Trophoblast cell (in vitro differentiated cells and primary cell): Measurements from ENCODE around the gene HOXB3.
A peak's percentile ranks its signal among the peaks of the same experiment; 100 is the strongest.

ENCODE experiments used
- DNase-seq, 2 donors: peaks; one replicate each; pipeline ENCODE4 v3.0.0-alpha.2; 2016
- H2AFZ ChIP-seq: 2 replicates; pipeline ENCODE4 v1.6.1; 2013; ENCODE audit warnings: low read length, moderate library complexity, mild to moderate bottlenecking; ENCODE audit not compliant: insufficient read depth, poor library complexity
- H2AK5ac ChIP-seq: 2 replicates; pipeline ENCODE4 v1.6.1; 2013; ENCODE audit warnings: mild to moderate bottlenecking, low read length
- H2BK120ac ChIP-seq: 2 replicates; pipeline ENCODE4 v1.6.1; 2013; ENCODE audit warnings: low read length, mild to moderate bottlenecking, moderate library complexity; ENCODE audit not compliant: insufficient read depth, poor library complexity
- H2BK12ac ChIP-seq: 2 replicates; pipeline ENCODE4 v1.6.1; 2013; ENCODE audit warnings: mild to moderate bottlenecking, low read length, moderate library complexity
- H2BK5ac ChIP-seq: 2 replicates; pipeline ENCODE4 v1.6.1; 2013; ENCODE audit warnings: low read length, low read depth, moderate library complexity, mild to moderate bottlenecking; ENCODE audit not compliant: poor library complexity
- H3K14ac ChIP-seq: 2 replicates; pipeline ENCODE4 v1.6.1; 2013; ENCODE audit warnings: mild to moderate bottlenecking, low read length
- H3K18ac ChIP-seq: 2 replicates; pipeline ENCODE4 v1.6.1; 2013; ENCODE audit warnings: mild to moderate bottlenecking, low read length
- H3K23ac ChIP-seq: 2 replicates; pipeline ENCODE4 v1.6.1; 2013; ENCODE audit warnings: low read length
- H3K27ac ChIP-seq: 2 replicates; pipeline ENCODE4 v1.5.1; 2013; ENCODE audit warnings: low read depth, mild to moderate bottlenecking, inconsistent platforms, low read length, moderate library complexity
- H3K27me3 ChIP-seq: 2 replicates; pipeline ENCODE4 v1.6.1; 2013; ENCODE audit warnings: inconsistent platforms, mild to moderate bottlenecking, low read length, moderate library complexity; ENCODE audit not compliant: insufficient read depth
- H3K36me3 ChIP-seq, 2 experiments: 1 replicate in 1 of 2; 2 replicates in 1 of 2; pipeline ENCODE4 v1.6.1; 2013; ENCODE audit warnings: low read length in 2 of 2, mild to moderate bottlenecking in 2 of 2, moderate library complexity in 1 of 2; ENCODE audit not compliant: insufficient read depth in 2 of 2, control insufficient read depth in 1 of 2
- H3K4ac ChIP-seq: 2 replicates; pipeline ENCODE4 v1.6.1; 2013; ENCODE audit warnings: low read depth, mild to moderate bottlenecking, low read length, moderate library complexity
- H3K4me1 ChIP-seq, 2 experiments: 1 replicate in 1 of 2; 2 replicates in 1 of 2; pipeline ENCODE4 v1.6.1; 2013; ENCODE audit warnings: low read length in 2 of 2, mild to moderate bottlenecking in 2 of 2, moderate library complexity in 1 of 2; ENCODE audit not compliant: insufficient read depth in 2 of 2, control insufficient read depth in 1 of 2
- H3K4me2 ChIP-seq: 2 replicates; pipeline ENCODE4 v1.6.1; 2013; ENCODE audit warnings: inconsistent platforms, mild to moderate bottlenecking, low read length, moderate library complexity
- H3K4me3 ChIP-seq: 2 replicates; pipeline ENCODE4 v1.5.1; 2013; ENCODE audit warnings: mild to moderate bottlenecking, low read depth, low read length, inconsistent platforms
- H3K79me1 ChIP-seq: one replicate; pipeline ENCODE4 v1.6.1; 2013; ENCODE audit warnings: low read length
- H3K79me2 ChIP-seq: 2 replicates; pipeline ENCODE4 v1.6.1; 2013; ENCODE audit warnings: low read length, mild to moderate bottlenecking; ENCODE audit not compliant: control insufficient read depth, insufficient read depth, poor library complexity
- H3K9ac ChIP-seq: 2 replicates; pipeline ENCODE4 v1.6.1; 2013; ENCODE audit warnings: mild to moderate bottlenecking, low read length
- H3K9me3 ChIP-seq: 2 replicates; pipeline ENCODE4 v1.6.1; 2013; ENCODE audit warnings: low read depth, mild to moderate bottlenecking, control low read depth, inconsistent platforms, low read length; ENCODE audit not compliant: insufficient read depth
- H4K12ac ChIP-seq: 2 replicates; pipeline ENCODE4 v1.6.1; 2013; ENCODE audit warnings: low read depth, mild to moderate bottlenecking, low read length, moderate library complexity
- H4K8ac ChIP-seq: 2 replicates; pipeline ENCODE4 v1.6.1; 2013; ENCODE audit warnings: low read depth, mild to moderate bottlenecking, low read length, moderate library complexity
- H4K91ac ChIP-seq: one replicate; pipeline ENCODE4 v1.6.1; 2013; ENCODE audit warnings: low read depth, mild to moderate bottlenecking, low read length, moderate library complexity
- WGBS: extraction: QIAGEN DNeasy Blood & Tissue Kit; methylation state at CpG from one replicate; pipeline ENCODE4 v1.1.7; 2013; ENCODE audit warnings: missing lambda C conversion rate; ENCODE audit not compliant: insufficient read length, insufficient coverage; ENCODE audit errors: extremely low coverage; 5-methylcytosine and 5-hydroxymethylcytosine counted together

Gene HOXB3

DNA sequence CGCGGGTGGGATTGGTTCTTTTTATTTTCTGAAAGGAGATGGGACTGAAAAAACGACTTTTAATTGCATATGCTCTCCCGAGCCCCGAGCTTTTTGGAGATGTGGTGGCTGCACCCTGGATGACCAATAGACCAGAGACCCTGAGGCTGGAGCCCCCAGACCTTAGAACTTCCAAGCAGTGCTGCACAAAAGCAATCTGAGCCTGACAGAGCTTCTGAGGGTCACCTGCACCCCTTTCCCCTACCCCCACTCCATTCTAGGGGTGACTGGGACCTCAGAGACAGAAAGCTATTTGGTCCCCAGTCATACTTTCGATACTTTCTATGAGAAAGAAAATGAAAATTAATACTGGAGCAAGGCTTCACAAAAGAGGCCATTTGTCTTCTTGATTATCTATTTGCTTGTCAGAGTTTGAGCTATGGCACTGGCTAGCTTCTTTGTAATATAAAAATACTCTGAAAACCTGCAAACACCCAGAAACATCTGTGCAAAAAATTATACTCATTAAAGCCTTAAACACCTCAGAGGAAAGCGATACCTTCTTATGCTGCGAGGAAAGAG is 15.5 kb downstream of the HOXB3 start:
- no peak for DNase-seq
- Histone ChIP-seq H3K27me3 (no peaks in the 10 kb centered on the region), H4K91ac (no peak overlapping the region), H3K4ac (no peak overlapping the region), H3K4me3 (no peak overlapping the region), H3K36me3 (peaks cover 5 to 6% of the 10 kb centered on the region in 2 experiments), H3K79me1 (peaks cover 28% of the 10 kb centered on the region), H3K23ac (no peak overlapping the region), H2AFZ (no peak overlapping the region), H3K14ac (no peak overlapping the region), H3K4me2 (no peak overlapping the region), H3K79me2 (peaks cover 8% of the 10 kb centered on the region), H4K12ac (no peak overlapping the region), H3K9ac (no peak overlapping the region), H4K8ac (no peak overlapping the region), H2BK120ac (no peak overlapping the region), H2BK12ac (no peak overlapping the region), H2BK5ac (no peak overlapping the region), H3K18ac (no peak overlapping the region), H3K4me1 (peaks cover 34 to 53% of the 10 kb centered on the region in 2 experiments), H3K27ac (no peak overlapping the region), H3K9me3 (no peaks in the 10 kb centered on the region), H2AK5ac (no peak overlapping the region)
- no CpG with 5 or more reads among the region's 8 CpGs for WGBS

DNA sequence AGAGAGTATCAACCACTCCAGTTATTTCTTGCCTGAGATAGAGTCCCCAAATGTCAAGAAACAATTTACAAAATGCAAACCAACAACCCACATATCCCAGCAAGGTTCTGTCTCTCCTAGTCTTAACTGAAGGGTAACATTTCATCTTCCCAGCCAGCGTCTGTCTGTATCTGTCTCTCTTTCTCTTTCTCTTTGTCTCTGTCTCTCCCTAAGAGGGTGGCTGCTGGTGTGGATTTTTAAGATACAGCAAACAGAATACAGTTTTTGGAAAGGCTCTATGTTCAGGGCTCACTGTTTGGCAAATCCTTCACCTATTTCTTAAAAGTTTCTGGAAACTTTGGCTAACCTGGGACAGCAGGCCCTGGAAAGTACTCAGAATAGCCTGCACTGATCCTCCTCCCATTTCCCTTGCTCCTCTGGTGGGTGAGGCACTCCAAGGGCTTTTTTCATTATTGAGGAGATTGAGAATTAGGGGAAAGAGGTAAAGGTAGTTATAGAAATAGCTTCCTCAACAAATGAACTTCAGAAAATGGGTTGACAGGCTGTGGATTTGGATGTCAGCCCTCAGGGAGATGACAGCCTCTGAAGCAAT is 18.1 kb downstream of the HOXB3 start:
- Histone ChIP-seq H3K4me1 (peaks cover 24 to 46% of the 10 kb centered on the region in 2 experiments), H3K27ac (no peak overlapping the region), H3K18ac (no peak overlapping the region), H3K4me3 (no peak overlapping the region), H3K9ac (no peak overlapping the region), H3K23ac (no peak overlapping the region), H3K79me1 (peaks cover 16% of the 10 kb centered on the region), H2AK5ac (peak overlapping the region; percentile 37), H4K91ac (peak overlapping the region; percentile 42), H3K27me3 (peaks cover 2% of the 10 kb centered on the region), H2AFZ (no peak overlapping the region), H3K4me2 (no peak overlapping the region), H2BK120ac (no peak overlapping the region), H4K8ac (no peak overlapping the region), H2BK12ac (peak overlapping the region; percentile 86), H4K12ac (no peak overlapping the region), H3K14ac (peak overlapping the region; percentile 85), H3K36me3 (peaks cover 5 to 6% of the 10 kb centered on the region in 2 experiments), H3K79me2 (no peaks in the 10 kb centered on the region), H2BK5ac (no peak overlapping the region), H3K4ac (no peak overlapping the region), H3K9me3 (no peaks in the 10 kb centered on the region)
- DNase-seq = no peak
- WGBS = no CpG with 5 or more reads among the region's 1 CpG

DNA sequence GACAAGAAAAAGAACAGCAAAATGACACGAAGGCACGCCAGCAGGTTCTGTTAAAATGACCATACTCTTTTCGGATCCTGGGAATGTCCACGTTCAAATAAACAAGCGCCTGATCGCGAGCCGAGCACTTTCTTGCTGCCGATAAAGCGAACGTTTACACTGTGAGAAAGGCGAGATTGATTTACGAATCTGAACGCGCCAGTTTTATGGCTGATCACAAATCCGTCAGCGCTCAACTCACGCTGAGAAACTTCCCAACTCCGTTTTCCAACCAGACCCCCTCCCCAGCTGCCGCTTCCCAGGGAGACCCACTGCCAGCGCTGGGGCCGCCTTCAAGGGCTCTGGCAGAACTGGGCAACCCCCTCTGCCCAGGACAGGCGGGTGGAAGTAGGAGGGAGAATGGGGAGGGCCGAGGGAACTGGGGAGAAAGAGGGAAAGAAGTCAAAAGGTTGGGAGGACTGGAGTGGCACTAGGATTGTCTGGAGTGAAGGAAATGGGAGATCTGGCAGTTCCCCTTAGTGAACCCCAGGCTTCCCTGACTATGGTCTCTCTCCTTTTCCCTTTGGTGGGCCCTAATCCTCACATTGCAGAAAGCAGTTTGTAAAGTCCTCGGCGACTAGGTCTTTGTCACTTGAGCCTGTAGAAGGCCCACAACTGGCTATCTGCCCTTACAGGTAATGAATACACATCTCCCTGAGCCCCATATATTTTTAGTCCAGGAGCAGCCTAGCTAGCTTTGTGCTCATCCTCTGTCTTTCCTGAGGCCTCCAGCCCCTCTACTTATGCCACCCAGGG is 18.8 kb downstream of the HOXB3 start:
- H2BK120ac ChIP-seq = peak overlapping the region; percentile 81
- no peak overlapping the region for H3K23ac ChIP-seq
- peaks cover 23 to 44% of the 10 kb centered on the region in 2 experiments for H3K4me1 ChIP-seq
- H3K14ac ChIP-seq = peak overlapping the region; percentile 85
- H4K91ac ChIP-seq = peak overlapping the region; percentile 86
- H3K4ac ChIP-seq = peak overlapping the region; percentile 42
- no peaks in the 10 kb centered on the region for H3K9me3 ChIP-seq
- H3K18ac ChIP-seq = peak overlapping the region; percentile 93
- H3K4me2 ChIP-seq = peak overlapping the region; percentile 54
- H4K8ac ChIP-seq = peak overlapping the region; percentile 52
- H3K9ac ChIP-seq = no peak overlapping the region
- H3K4me3 ChIP-seq = no peak overlapping the region
- peak overlapping the region; percentile 86 for H2BK12ac ChIP-seq
- H2AK5ac ChIP-seq = peak overlapping the region; percentile 82
- peak overlapping the region; percentile 70 for H2BK5ac ChIP-seq
- H3K27me3 ChIP-seq = peaks cover 6% of the 10 kb centered on the region
- H3K79me2 ChIP-seq = no peaks in the 10 kb centered on the region
- DNase-seq = no peak
- peak overlapping the region; percentile 76 for H3K27ac ChIP-seq
- no peak overlapping the region for H2AFZ ChIP-seq
- H4K12ac ChIP-seq = no peak overlapping the region
- WGBS = no CpG with 5 or more reads among the region's 26 CpGs
- H3K36me3 ChIP-seq = peaks cover 5 to 6% of the 10 kb centered on the region in 2 experiments
- peaks cover 13% of the 10 kb centered on the region for H3K79me1 ChIP-seq

DNA sequence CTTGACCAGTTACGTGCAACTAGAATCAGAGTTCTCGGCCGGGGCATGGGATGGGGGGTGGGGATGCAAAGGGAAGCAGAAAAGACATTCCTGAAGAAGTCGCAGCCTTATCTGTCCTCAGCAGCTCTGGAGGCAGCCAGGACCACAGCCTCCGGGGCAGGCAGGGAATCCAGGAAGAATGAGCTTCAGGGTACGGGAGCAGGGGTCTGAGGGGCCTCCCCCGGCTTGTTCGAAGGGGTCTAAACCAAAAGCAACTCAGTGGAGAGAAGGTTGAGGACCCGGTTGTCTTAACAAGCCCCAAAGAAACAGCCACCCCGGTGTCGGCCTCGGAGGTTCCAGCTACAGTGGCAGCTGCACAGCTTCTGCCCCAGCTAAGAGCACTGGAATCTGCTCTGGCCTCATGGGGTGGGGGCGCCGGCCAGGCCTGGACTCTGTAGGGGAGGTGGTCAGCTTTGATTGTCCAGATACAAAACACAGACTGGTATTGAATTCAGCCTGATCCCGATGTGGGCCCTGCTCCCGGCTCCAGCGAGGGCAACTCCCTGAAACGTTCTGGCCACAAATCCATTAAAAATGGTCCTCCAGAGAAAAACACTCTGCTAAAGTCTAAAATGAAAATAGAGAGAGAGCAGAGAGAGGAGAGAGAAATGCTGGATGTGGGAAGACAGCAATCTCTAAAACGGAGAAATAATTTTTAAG is 19.6 kb downstream of the HOXB3 start:
- no peak overlapping the region for H3K23ac ChIP-seq
- H3K18ac ChIP-seq = peak overlapping the region; percentile 56
- H3K4ac ChIP-seq = peak overlapping the region; percentile 60
- H4K12ac ChIP-seq = peak overlapping the region; percentile 27
- peak overlapping the region; percentile 76 for H3K27ac ChIP-seq
- no peak overlapping the region for H3K9ac ChIP-seq
- H3K27me3 ChIP-seq = peaks cover 6% of the 10 kb centered on the region
- H2AK5ac ChIP-seq = no peak overlapping the region
- no peak for DNase-seq
- H3K36me3 ChIP-seq = no peaks in the 10 kb centered on the region
- peak overlapping the region; percentile 83 for H2BK120ac ChIP-seq
- H3K4me2 ChIP-seq = peak overlapping the region; percentile 54
- peak overlapping the region; percentile 82 for H4K91ac ChIP-seq
- peak overlapping the region; percentile 59 for H3K14ac ChIP-seq
- H4K8ac ChIP-seq = peak overlapping the region; percentile 79
- peaks cover 23 to 38% of the 10 kb centered on the region in 2 experiments for H3K4me1 ChIP-seq
- no peaks in the 10 kb centered on the region for H3K9me3 ChIP-seq
- no peaks in the 10 kb centered on the region for H3K79me2 ChIP-seq
- WGBS = no CpG with 5 or more reads among the region's 19 CpGs
- H2AFZ ChIP-seq = no peak overlapping the region
- peak overlapping the region; percentile 38 for H2BK12ac ChIP-seq
- H3K79me1 ChIP-seq = peaks cover 13% of the 10 kb centered on the region
- H3K4me3 ChIP-seq = no peak overlapping the region
- H2BK5ac ChIP-seq = peak overlapping the region; percentile 45
